GM21717 (cell line): ENCODE data around the gene PNCK.

Experiments used
- ATAC-seq: cut with Tn5 transposase; IDR thresholded peaks from one replicate; pipeline ENCODE4 v1.9.1; 2021; ENCODE audit warnings: mild to moderate bottlenecking, moderate library complexity; ENCODE audit not compliant: unreplicated experiment

PNCK gene

GRCh38 chrX:153642051-153642654 is 31.5 kb downstream of the PNCK start:
- no peak for ATAC-seq

- ATAC-seq: no peak
These were observed 32.0 kb downstream of the PNCK start for GRCh38 chrX:153641627-153642026.

GRCh38 chrX:153640736-153641575 is 32.7 kb downstream of the PNCK start:
- no peak for ATAC-seq

- ATAC-seq: no peak
These were observed 33.4 kb downstream of the PNCK start for GRCh38 chrX:153640045-153640686.

- ATAC-seq: no peak
These were observed 34.2 kb downstream of the PNCK start for GRCh38 chrX:153639177-153640044.

- no peak for ATAC-seq
These were observed 35.0 kb downstream of the PNCK start for GRCh38 chrX:153638436-153639176.

GRCh38 chrX:153638041-153638371 is 35.6 kb downstream of the PNCK start:
- ATAC-seq: no peak

- ATAC-seq: no peak
These were observed 36.2 kb downstream of the PNCK start for GRCh38 chrX:153637121-153638040.

- ATAC-seq: no peak
These were observed 36.9 kb downstream of the PNCK start for GRCh38 chrX:153636716-153637115.

- ATAC-seq: no peak
These were observed 37.6 kb downstream of the PNCK start for GRCh38 chrX:153635788-153636668.

GRCh38 chrX:153635388-153635787 is 38.2 kb downstream of the PNCK start:
- ATAC-seq: no peak

- no peak for ATAC-seq
These were observed 38.8 kb downstream of the PNCK start for GRCh38 chrX:153634832-153635231.

GRCh38 chrX:153634236-153634635 is 39.4 kb downstream of the PNCK start:
- ATAC-seq: no peak

GRCh38 chrX:153633607-153634180 is 39.9 kb downstream of the PNCK start:
- ATAC-seq: no peak

GRCh38 chrX:153633048-153633447 is 40.6 kb downstream of the PNCK start:
- ATAC-seq: no peak

GRCh38 chrX:153632595-153632946 is 41.0 kb downstream of the PNCK start:
- ATAC-seq: no peak

- ATAC-seq: no peak
These were observed 41.6 kb downstream of the PNCK start for GRCh38 chrX:153631907-153632594.

- no peak for ATAC-seq
These were observed 42.3 kb downstream of the PNCK start for GRCh38 chrX:153631346-153631745.
